ENCODE data around the gene KRT9. TPM values are rescaled to one million over a fixed set of nuclear protein-coding genes. Genes with fewer than 3 reads are reported as not detected.
"Not testable (repeated sequence)": the region's sequence is repeated elsewhere in the genome, so short reads cannot be mapped to it uniquely, and the experiment has no call there.

The KRT9 gene
- total RNA-seq, 1 donor from 2014 or later: not detected

- Histone ChIP-seq H3K36me3 (no peaks in the 10 kb centered on the region), H3K4me1 (no peaks in the 10 kb centered on the region), H3K4me3 (no peak overlapping the region), H3K9me3 (no peaks in the 10 kb centered on the region), H3K27me3 (peaks cover 6% of the 10 kb centered on the region), H3K27ac (no peak overlapping the region)
- no peak for TF ChIP-seq CTCF (IDR thresholded peaks at IDR 0.05)
- peak; percentile 29 for DNase-seq
- no peak for ATAC-seq
- intact Hi-C loops (cut with DNase I): no loop called here
These were observed 41.6 kb upstream of the KRT9 start for GRCh38 chr17:41613277-41614082.

- intact Hi-C loops (cut with DNase I); H3K36me3 ChIP-seq; H3K27me3 ChIP-seq; H3K27ac ChIP-seq; H3K4me3 ChIP-seq; H3K4me1 ChIP-seq; H3K9me3 ChIP-seq: not testable (repeated sequence)
- DNase-seq (peak; percentile 50), ATAC-seq (peak; percentile 27)
These were observed 40.7 kb upstream of the KRT9 start, which contains the start of gene KRT16 for GRCh38 chr17:41612376-41613160. TSS of gene KRT16 (minus strand) at chr17:41612767. CDS start at chr17:41612688, 79 bp downstream.

GRCh38 chr17:41610965-41611640 is 39.2 kb upstream of the KRT9 start:
- H3K27me3 ChIP-seq: peaks cover 6% of the 10 kb centered on the region
- no peaks in the 10 kb centered on the region for H3K9me3 ChIP-seq
- no peak for TF ChIP-seq CTCF (IDR thresholded peaks at IDR 0.05)
- ATAC-seq (no peak), DNase-seq (peak; percentile 56)
- no peak overlapping the region for H3K4me3 ChIP-seq
- H3K36me3 ChIP-seq: no peaks in the 10 kb centered on the region
- H3K4me1 ChIP-seq: no peaks in the 10 kb centered on the region
- no peak overlapping the region for H3K27ac ChIP-seq
- intact Hi-C loops (cut with DNase I): no loop called here

GRCh38 chr17:41610061-41610517 is 38.2 kb upstream of the KRT9 start:
- DNase-seq: peak; percentile 52
- intact Hi-C loops (cut with DNase I): not testable (repeated sequence)

GRCh38 chr17:41606930-41607329 is 35.1 kb upstream of the KRT9 start:
- H3K36me3 ChIP-seq; H3K4me3 ChIP-seq; H3K9me3 ChIP-seq; H3K4me1 ChIP-seq; ATAC-seq; DNase-seq; intact Hi-C loops (cut with DNase I); H3K27ac ChIP-seq; H3K27me3 ChIP-seq: not testable (repeated sequence)

More at GRCh38 chr17:41610061-41610517, 38.2 kb upstream of the KRT9 start:
- H3K27ac ChIP-seq, H3K27me3 ChIP-seq, ATAC-seq, H3K9me3 ChIP-seq, H3K36me3 ChIP-seq, H3K4me3 ChIP-seq, H3K4me1 ChIP-seq: not testable (repeated sequence)

GRCh38 chr17:41602524-41602923 is 30.7 kb upstream of the KRT9 start:
- Histone ChIP-seq H3K9me3 (no peaks in the 10 kb centered on the region), H3K27me3 (no peaks in the 10 kb centered on the region), H3K27ac (no peak overlapping the region), H3K4me1 (no peaks in the 10 kb centered on the region), H3K4me3 (no peak overlapping the region), H3K36me3 (no peaks in the 10 kb centered on the region)
- no peak for DNase-seq
- no peak for TF ChIP-seq CTCF (IDR thresholded peaks at IDR 0.05)
- intact Hi-C loops (cut with DNase I): no loop called here
- ATAC-seq: no peak
